NCI-H748 (cell line): ENCODE data around the gene CD6.
A peak's percentile ranks its signal among the peaks of the same experiment; 100 is the strongest.
"Not testable (repeated sequence)": the region's sequence is repeated elsewhere in the genome, so short reads cannot be mapped to it uniquely, and the experiment has no call there.

ENCODE experiments used
- DNase-seq: peaks from one replicate; lab custom pipeline; 2025; ENCODE audit not compliant: unreplicated experiment; lab: John Stamatoyannopoulos, UW

The CD6 gene

GRCh38 chr11:60951904-60952741, 19.4 kb upstream of the CD6 start, which contains the start of gene SLC15A3:
TSS of gene SLC15A3 (minus strand) at chr11:60952176. CDS start at chr11:60951551, 625 bp downstream.
- no peak for DNase-seq

- DNase-seq: no peak
Observed at GRCh38 chr11:60952742-60953170, 18.7 kb upstream of the CD6 start.

DNA sequence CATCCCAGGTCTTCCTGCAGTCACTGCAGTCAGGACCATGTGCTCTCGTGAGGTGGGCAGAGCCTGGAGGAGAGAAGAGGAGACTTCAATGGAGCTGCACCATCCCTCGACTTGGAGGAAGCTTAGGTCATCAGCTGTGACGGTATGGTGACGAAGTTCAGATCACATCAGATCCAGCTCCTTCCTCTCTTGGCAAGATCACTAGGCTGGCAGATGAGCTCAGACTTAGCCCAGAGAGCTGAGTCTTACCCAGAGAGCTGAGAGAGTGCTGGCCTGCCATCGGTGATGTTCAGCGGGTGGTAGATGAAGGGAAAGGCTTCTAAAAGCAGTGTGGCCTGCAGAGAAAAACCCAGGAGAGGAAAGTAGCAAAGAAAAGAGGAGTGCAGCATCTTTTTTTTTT, 17.7 kb upstream of the CD6 start:
- DNase-seq: no peak

GRCh38 chr11:60954421-60954820, 17.1 kb upstream of the CD6 start:
- DNase-seq: no peak

- no peak for DNase-seq
Observed at GRCh38 chr11:60955571-60955970, 15.9 kb upstream of the CD6 start.

GRCh38 chr11:60957188-60957587, 14.3 kb upstream of the CD6 start:
- DNase-seq: no peak

DNA sequence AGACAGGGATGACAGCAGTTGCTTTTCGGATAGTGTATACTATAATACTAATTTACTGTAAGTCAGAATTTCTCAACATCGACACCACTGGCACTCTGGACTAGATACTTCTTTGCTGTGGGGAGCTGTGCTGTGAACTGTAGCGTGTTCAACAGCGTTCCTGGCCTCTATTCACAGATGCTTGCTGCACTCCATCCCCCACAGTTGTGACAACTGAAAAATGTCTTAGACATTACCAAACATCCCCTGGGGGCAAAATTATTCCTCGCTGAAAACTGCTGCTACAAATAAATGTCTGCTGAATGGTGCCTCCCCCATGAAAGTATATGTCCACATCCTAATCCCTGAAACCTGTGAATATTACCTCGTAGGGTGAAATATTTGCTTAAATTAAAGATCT, 12.0 kb upstream of the CD6 start:
- no peak for DNase-seq

DNA sequence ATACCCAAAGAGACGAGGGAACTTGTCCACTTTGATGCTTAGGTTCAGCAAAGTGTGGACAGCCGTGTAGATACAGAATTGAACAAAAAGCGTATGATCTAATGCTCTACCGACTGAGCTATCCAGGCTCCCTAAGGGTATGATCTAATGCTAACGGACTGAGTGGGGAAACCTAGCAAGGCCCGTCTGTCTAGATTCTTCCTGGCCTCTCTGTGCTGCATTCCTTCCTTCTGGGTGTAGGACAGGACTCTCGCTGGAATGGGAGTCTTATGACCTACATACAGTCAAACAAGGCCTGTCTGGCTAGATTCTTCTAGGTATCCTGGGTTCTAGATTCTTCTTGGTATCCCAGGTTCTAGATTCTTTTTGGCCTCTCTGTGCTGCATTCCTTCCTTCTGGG, 11.1 kb upstream of the CD6 start:
- DNase-seq: no peak

GRCh38 chr11:60964801-60965200, 6.7 kb upstream of the CD6 start:
- no peak for DNase-seq

- no peak for DNase-seq
Observed at GRCh38 chr11:60966890-60967289, 4.6 kb upstream of the CD6 start.

- DNase-seq: no peak
Observed at GRCh38 chr11:60968223-60968622, 3.3 kb upstream of the CD6 start.

DNA sequence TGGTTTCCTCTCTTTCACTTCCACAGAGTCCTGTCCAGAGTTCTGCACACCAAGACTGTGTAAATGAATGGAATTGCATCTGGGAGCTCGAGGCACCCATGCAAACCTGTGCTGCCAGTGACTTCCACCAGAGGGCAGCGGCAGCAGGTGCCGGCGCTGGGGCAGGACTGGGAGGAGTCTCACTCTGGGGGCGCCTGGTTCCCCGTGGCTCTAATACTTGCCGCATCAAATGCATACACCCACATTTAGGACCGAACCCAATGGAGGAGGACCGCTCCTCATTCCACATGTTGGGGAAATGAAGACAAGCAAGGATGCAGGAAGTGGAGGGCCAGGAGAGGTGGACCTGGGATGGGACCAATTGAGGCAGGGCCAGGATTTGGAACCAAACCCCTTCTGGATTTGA, 1.1 kb upstream of the CD6 start:
- DNase-seq: peak; percentile 57

GRCh38 chr11:60970890-60971289, 590 bp upstream of the CD6 start:
- no peak for DNase-seq

DNA sequence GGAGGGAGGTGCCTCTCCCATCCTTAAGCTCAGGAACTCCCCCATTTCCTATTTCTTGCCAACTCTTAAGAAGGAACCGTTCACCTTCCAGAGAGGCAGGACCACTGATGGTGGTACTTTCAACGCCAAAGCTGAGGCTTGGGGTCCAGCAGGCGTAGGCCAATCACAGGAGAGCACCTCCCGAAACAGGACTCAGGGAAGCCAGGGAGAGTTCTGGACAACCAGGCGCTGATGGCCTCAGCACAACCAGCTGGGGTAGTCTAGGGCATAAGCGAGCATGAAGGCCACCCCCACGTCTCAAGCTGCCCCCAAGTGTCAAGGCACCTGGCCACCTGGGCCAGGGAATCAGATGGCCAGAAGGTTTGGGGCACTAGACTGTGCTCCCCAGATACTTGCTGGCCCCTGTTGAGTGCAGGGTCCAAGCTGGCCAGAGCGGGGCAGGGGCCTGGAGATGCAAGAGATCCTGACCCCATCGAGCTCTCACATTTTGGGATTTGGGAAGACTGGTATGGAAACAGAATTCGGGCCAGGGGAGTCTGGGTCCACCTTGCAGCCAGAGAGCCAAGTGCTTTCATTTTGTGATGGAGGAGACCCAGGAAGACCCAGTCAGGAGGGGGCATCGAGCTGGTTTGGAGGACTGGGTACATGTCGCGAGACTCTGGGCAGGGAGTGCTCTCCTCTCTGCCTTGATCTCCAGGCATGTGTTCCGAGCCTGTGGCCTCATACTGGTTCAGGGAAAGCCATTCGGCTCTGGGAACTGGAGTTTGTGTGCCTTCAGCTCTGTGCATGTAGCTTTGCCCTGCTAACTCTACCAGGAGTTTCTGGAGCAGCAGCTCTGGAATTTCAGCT, 926 bp downstream of the CD6 start:
- DNase-seq: no peak

- no peak for DNase-seq
Observed at GRCh38 chr11:60973699-60974098, 2.2 kb downstream of the CD6 start.

DNA sequence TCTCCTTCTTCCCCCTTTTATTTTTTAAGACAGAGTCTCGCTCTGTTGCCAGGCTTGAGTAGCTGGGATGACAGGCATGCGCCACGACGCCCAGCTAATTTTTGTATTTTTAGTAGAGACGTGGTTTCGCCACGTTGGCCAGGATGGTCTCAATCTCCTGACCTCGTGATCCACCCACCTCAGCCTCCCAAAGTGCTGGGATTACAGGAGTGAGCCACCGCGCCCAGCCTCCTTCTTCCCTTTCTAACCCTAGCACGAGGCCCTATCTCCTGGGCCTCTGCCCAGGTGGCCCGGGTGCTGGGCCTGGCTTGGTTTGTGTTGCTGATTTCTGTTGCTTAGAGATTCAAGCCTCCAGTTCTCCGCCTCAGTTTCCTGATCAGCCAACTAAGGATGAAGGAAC, 2.8 kb downstream of the CD6 start:
- not testable (repeated sequence) for DNase-seq

DNA sequence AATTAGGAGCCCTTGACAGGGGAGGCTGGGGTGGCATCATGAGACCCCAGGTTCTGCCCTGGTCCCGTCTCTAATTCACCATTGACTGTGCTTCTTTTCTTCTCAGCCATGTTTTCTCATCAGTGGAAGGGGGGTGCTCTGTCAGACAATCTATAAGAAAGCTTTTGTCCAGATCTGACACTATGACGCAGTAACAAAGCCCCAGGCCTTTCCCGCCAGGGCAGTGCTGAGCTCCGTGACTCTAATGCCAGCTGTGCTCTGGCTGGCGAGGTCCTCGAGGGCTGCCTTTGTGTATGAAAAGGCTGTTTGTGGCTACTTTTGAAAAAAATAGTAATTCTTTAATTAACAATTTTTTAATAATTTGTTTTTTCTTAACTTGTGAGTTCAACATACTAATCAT, 3.2 kb downstream of the CD6 start:
- DNase-seq: no peak

DNA sequence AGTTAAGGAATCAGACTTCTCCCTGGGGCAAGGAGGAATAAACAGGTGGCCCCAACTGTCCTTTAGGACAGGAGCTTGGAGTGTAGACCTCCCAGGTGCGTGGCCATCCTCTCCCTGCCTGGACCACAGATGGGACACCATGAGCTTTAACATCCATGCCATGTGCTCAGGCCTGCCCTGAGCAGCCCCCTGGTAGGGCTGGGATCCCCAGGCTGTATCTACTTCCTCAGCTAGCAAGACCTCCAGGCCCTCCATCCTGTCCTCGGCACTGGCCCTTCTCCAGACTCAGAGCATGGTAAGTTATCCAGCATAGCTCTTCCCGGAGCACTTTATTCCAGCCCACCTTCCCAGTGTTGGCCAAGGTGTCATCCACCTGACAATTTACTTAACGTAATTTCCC, 5.7 kb downstream of the CD6 start:
- DNase-seq: no peak

GRCh38 chr11:60977836-60978235, 6.4 kb downstream of the CD6 start:
- no peak for DNase-seq

GRCh38 chr11:60978546-60979380, 7.3 kb downstream of the CD6 start:
- no peak for DNase-seq

- no peak for DNase-seq
Observed at GRCh38 chr11:60981515-60981914, 10.0 kb downstream of the CD6 start.
